Stimulated activated naive CD8-positive, alpha-beta T cell treated with anti-CD3 and anti-CD28 coated beads, Interleukin-15, Interleukin-2, amounts not matched to agents 100 ng/mL and 50 ng/mL, for 24 hours (primary cell): ENCODE measurements around the gene TYR.
"Not testable (repeated sequence)": the region's sequence is repeated elsewhere in the genome, so short reads cannot be mapped to it uniquely, and the experiment has no call there.

ENCODE experiments used
- H3K27ac Mint-ChIP-seq: one replicate; pipeline ENCODE4 v1.8.0; 2021; ENCODE audit warnings: mild to moderate bottlenecking, mixed read lengths
- H3K27me3 Mint-ChIP-seq: one replicate; pipeline ENCODE4 v1.8.0; 2021; ENCODE audit warnings: mixed read lengths
- H3K36me3 Mint-ChIP-seq: one replicate; pipeline ENCODE4 v1.8.0; 2021; ENCODE audit warnings: low read depth, mixed read lengths
- H3K4me1 Mint-ChIP-seq: one replicate; pipeline ENCODE4 v1.8.0; 2021; ENCODE audit warnings: low read depth, mixed read lengths
- H3K4me3 Mint-ChIP-seq: one replicate; pipeline ENCODE4 v1.8.0; 2021; ENCODE audit warnings: mild to moderate bottlenecking, mixed read lengths
- H3K9me3 Mint-ChIP-seq: one replicate; pipeline ENCODE4 v1.8.0; 2021; ENCODE audit warnings: mixed read lengths

Gene TYR

GRCh38 chr11:89220684-89221339 lies 43.1 kb downstream of the TYR start:
- Mint-ChIP-seq H3K9me3 (no peaks in the 10 kb centered on the region), H3K4me3 (no peak overlapping the region), H3K36me3 (no peaks in the 10 kb centered on the region), H3K4me1 (no peaks in the 10 kb centered on the region), H3K27me3 (no peaks in the 10 kb centered on the region), H3K27ac (no peak overlapping the region)

DNA sequence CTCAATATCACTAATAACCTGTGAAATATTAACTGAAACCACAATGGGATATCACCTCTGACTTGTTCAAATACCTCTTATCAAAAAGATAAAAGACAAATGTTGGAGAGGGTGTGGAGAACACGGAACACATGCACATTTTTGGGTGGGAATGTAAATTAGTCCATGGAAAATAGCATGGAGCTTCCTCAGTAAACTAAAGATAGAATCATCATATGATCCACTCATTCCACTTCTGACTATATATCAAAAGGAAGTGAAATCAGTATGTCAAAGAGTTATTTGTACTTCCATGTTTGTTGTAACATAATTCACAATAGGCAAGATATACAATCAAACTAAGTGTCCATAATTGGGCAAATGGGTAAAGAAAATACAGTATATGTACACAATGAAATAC lies 57.4 kb downstream of the TYR start:
- Mint-ChIP-seq H3K4me3 (no peak overlapping the region), H3K27ac (no peak overlapping the region), H3K4me1 (no peaks in the 10 kb centered on the region), H3K27me3 (no peaks in the 10 kb centered on the region), H3K9me3 (peaks cover 8% of the 10 kb centered on the region), H3K36me3 (no peaks in the 10 kb centered on the region)

GRCh38 chr11:89235976-89236375 lies 58.3 kb downstream of the TYR start:
- H3K4me1 Mint-ChIP-seq: no peaks in the 10 kb centered on the region
- no peak overlapping the region for H3K27ac Mint-ChIP-seq
- H3K9me3 Mint-ChIP-seq: peaks cover 4% of the 10 kb centered on the region
- H3K4me3 Mint-ChIP-seq: no peak overlapping the region
- no peaks in the 10 kb centered on the region for H3K27me3 Mint-ChIP-seq
- no peaks in the 10 kb centered on the region for H3K36me3 Mint-ChIP-seq

DNA sequence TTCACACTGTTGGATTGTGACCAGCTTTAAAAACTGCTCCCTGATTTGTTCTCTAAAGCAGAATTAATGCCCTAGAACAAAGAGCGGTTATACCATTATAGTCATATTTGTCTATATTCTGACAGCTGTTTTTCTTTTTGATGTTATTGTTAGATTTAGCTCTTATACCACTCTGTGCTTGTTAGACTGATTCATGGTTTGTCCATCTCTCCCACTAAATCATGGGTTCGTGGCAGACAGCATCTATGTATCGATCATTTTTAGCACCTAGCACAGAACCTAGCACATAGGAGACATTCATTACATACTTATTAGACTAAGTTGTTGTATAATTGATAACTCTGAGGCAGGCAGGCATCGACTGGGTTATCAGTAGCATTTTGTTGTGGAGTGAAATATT lies 69.3 kb downstream of the TYR start:
- not testable (repeated sequence) for H3K27ac Mint-ChIP-seq, H3K36me3 Mint-ChIP-seq, H3K27me3 Mint-ChIP-seq, H3K4me1 Mint-ChIP-seq, H3K4me3 Mint-ChIP-seq, H3K9me3 Mint-ChIP-seq

DNA sequence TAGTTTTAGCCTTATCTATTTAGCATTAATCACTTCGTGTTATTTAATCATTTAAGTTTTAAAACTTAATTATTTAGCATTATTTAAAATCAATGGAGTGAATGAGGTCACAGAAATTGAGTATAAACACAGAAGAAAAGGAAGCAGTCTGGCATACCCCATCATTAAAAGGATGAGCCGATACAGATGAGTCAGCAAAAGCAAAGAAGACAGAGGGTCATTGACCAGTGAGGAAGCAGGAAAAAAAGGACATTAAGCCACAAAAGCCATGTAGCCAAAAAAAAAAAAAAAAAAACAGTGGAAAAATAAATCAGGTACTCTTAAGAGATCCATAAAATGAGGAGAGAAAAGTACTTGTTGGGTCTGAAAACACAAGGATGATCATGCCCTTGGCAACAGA lies 71.5 kb downstream of the TYR start:
- H3K4me3 Mint-ChIP-seq: no peak overlapping the region
- no peaks in the 10 kb centered on the region for H3K27me3 Mint-ChIP-seq
- H3K9me3 Mint-ChIP-seq: no peaks in the 10 kb centered on the region
- no peak overlapping the region for H3K27ac Mint-ChIP-seq
- no peaks in the 10 kb centered on the region for H3K36me3 Mint-ChIP-seq
- no peaks in the 10 kb centered on the region for H3K4me1 Mint-ChIP-seq

DNA sequence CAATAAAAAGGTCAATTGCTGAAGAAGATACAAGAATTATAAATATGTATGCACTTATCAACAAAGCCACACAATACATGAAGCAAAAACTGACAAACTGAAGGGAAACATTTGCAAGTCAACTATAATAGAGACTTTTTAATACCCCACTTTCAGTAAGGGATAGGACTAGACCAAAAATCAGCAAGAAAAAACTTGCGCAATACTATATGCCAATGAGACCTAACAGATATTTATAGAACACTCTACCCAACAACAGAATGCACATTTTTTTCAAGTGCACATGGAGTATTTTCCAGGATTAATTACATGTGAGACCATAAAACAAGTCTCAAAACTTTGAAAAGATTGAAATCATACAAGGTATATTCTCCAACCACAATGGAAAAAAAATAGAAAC lies 83.8 kb downstream of the TYR start:
- H3K27me3 Mint-ChIP-seq, H3K36me3 Mint-ChIP-seq, H3K4me3 Mint-ChIP-seq, H3K4me1 Mint-ChIP-seq, H3K9me3 Mint-ChIP-seq, H3K27ac Mint-ChIP-seq: not testable (repeated sequence)

DNA sequence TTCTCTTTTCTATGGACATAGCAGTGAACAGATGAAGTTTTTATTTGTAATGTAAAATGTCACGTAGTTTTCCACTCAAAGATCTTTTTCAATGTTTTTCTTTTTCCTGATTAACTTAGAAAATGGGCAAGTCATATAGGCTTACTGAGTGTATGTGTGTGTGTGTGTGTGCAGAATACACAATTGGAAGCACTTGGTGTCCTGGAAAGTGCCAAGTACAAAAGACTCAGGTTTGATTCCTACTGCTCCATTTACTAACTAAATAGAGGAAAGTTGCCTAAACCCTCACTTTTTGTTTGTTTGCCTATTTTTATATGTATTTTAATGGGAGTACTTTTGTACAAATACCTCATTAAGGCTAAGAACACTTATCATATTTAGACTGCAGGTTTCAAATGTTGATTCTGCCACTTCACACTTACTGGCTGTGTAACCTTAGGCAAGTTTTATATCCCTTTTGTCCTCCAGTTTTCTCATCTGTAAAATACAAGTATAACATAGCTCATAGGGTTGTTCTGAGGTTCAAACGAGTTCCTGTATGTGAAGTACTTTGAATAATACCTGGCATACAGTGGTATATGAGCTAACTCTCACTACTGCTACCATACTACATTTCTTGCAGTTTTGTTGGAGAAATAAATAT lies 90.1 kb downstream of the TYR start:
- no peak overlapping the region for H3K27ac Mint-ChIP-seq
- H3K36me3 Mint-ChIP-seq: no peaks in the 10 kb centered on the region
- H3K9me3 Mint-ChIP-seq: no peaks in the 10 kb centered on the region
- H3K4me3 Mint-ChIP-seq: no peak overlapping the region
- H3K27me3 Mint-ChIP-seq: no peaks in the 10 kb centered on the region
- no peaks in the 10 kb centered on the region for H3K4me1 Mint-ChIP-seq

GRCh38 chr11:89272540-89273088 lies 94.9 kb downstream of the TYR start:
- not testable (repeated sequence) for H3K36me3 Mint-ChIP-seq, H3K9me3 Mint-ChIP-seq, H3K27ac Mint-ChIP-seq, H3K4me3 Mint-ChIP-seq, H3K4me1 Mint-ChIP-seq, H3K27me3 Mint-ChIP-seq

GRCh38 chr11:89273220-89273619 lies 95.5 kb downstream of the TYR start:
- not testable (repeated sequence) for H3K4me1 Mint-ChIP-seq, H3K9me3 Mint-ChIP-seq, H3K36me3 Mint-ChIP-seq, H3K4me3 Mint-ChIP-seq, H3K27me3 Mint-ChIP-seq, H3K27ac Mint-ChIP-seq

- no peaks in the 10 kb centered on the region for H3K27me3 Mint-ChIP-seq
- H3K9me3 Mint-ChIP-seq: no peaks in the 10 kb centered on the region
- H3K4me1 Mint-ChIP-seq: no peaks in the 10 kb centered on the region
- no peak overlapping the region for H3K4me3 Mint-ChIP-seq
- H3K27ac Mint-ChIP-seq: no peak overlapping the region
- no peaks in the 10 kb centered on the region for H3K36me3 Mint-ChIP-seq
Measured at GRCh38 chr11:89275966-89276365, 98.3 kb downstream of the TYR start.

DNA sequence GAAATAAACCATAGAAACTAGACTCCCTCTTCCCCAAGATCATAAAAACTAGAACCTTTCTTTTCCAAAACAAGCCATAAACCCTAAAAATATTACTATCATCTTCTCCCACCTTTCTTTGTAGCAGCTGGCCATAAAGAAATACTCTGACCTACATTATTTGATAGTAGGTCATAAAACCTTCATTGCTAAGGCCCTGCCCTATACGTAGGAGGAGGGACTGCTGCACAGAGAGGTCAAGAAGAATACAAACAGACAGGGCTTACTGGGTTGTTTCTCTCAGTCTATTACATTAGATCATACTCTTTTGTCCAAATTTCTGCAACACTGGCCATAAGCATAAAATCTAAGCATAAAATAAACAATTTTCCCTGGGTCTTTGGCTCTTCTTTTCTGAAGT lies 101.5 kb downstream of the TYR start:
- no peak overlapping the region for H3K4me3 Mint-ChIP-seq
- H3K4me1 Mint-ChIP-seq: no peaks in the 10 kb centered on the region
- H3K36me3 Mint-ChIP-seq: no peaks in the 10 kb centered on the region
- no peaks in the 10 kb centered on the region for H3K27me3 Mint-ChIP-seq
- no peaks in the 10 kb centered on the region for H3K9me3 Mint-ChIP-seq
- H3K27ac Mint-ChIP-seq: no peak overlapping the region

- not testable (repeated sequence) for H3K9me3 Mint-ChIP-seq, H3K36me3 Mint-ChIP-seq, H3K4me3 Mint-ChIP-seq, H3K27ac Mint-ChIP-seq, H3K4me1 Mint-ChIP-seq, H3K27me3 Mint-ChIP-seq
Measured at GRCh38 chr11:89281032-89281677, 103.5 kb downstream of the TYR start.

DNA sequence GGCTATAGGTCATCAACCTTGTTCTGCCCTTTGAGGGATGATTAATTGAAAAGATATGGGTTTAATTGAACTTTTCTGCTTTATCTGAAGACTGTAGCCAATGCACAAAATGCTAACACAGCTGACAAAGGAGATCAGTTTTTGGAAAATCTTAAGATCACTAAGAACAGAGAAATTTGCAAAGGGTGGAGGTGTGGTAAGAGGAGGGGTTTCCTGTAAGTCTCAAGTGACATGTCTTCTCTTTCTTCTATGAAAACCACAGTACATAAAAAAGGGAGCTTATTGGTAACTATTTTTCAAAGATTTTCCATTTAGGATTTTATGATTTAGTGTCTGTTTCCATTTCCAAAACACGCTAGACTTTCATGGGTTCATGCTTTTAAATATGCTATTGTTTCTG lies 108.9 kb downstream of the TYR start:
- H3K9me3 Mint-ChIP-seq, H3K4me1 Mint-ChIP-seq, H3K4me3 Mint-ChIP-seq, H3K27me3 Mint-ChIP-seq, H3K27ac Mint-ChIP-seq, H3K36me3 Mint-ChIP-seq: not testable (repeated sequence)

DNA sequence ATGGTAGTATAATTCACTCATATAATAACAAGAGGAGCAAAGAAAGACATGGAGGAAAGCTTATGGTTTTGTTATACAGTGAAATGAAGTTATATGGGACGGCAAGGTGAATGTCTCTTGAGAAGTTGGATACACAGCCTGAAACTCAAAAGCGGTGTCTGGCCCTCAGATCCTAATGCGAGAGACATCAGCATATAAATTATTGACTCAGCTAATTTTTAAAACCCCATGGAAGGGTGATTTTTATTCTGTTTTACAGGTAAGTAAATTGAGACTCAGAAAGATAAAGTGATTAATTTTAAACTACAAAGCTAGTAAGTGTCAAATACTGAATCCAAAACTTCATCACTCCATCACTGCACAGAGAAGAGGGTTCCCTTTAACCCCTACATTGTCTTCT lies 110.3 kb downstream of the TYR start:
- not testable (repeated sequence) for H3K27me3 Mint-ChIP-seq, H3K36me3 Mint-ChIP-seq, H3K4me1 Mint-ChIP-seq, H3K9me3 Mint-ChIP-seq, H3K27ac Mint-ChIP-seq, H3K4me3 Mint-ChIP-seq

GRCh38 chr11:89293965-89294679 lies 116.4 kb downstream of the TYR start:
- Mint-ChIP-seq H3K4me1 (no peaks in the 10 kb centered on the region), H3K27ac (no peak overlapping the region), H3K9me3 (no peaks in the 10 kb centered on the region), H3K27me3 (no peaks in the 10 kb centered on the region), H3K4me3 (no peak overlapping the region), H3K36me3 (no peaks in the 10 kb centered on the region)
